Activated CD4-positive, alpha-beta T cell treated with anti-CD3 and anti-CD28 coated beads, Interleukin-2, amount 10 ng/mL, durations not matched to agents 24 days and 14 days (primary cell): ENCODE results near the gene ASB15. TPM values are rescaled to one million over a fixed set of nuclear protein-coding genes. Genes with fewer than 3 reads are reported as not detected.
"Not testable (repeated sequence)": the region's sequence is repeated elsewhere in the genome, so short reads cannot be mapped to it uniquely, and the experiment has no call there.

Experiments used
- DNase-seq: peaks from one replicate; pipeline ENCODE4 v3.0.0; 2022
- H3K27ac Mint-ChIP-seq: one replicate; pipeline ENCODE4 v1.8.0; 2022; ENCODE audit warnings: mild to moderate bottlenecking, mixed read lengths
- H3K27me3 Mint-ChIP-seq: one replicate; pipeline ENCODE4 v1.8.0; 2022; ENCODE audit warnings: mixed read lengths
- H3K36me3 Mint-ChIP-seq: one replicate; pipeline ENCODE4 v1.8.0; 2022; ENCODE audit warnings: low read depth, mild to moderate bottlenecking, mixed read lengths
- H3K4me1 Mint-ChIP-seq: one replicate; pipeline ENCODE4 v1.8.0; 2021; ENCODE audit warnings: mixed read lengths
- H3K4me3 Mint-ChIP-seq: one replicate; pipeline ENCODE4 v1.8.0; 2022; ENCODE audit warnings: mild to moderate bottlenecking, moderate library complexity, mixed read lengths
- H3K9me3 Mint-ChIP-seq: one replicate; pipeline ENCODE4 v1.8.0; 2021; ENCODE audit warnings: mixed read lengths
- intact Hi-C: fragments of 100-400 bp; cut with micrococcal nuclease; formaldehyde crosslinking; loops from one replicate; pipeline ENCODE4 v1.15.1; 2023
- total RNA-seq: library from RNA; stranded (reverse); gene quantifications from 2 replicates; pipeline ENCODE4 v1.2.3, GENCODE V29; 2022

Gene ASB15
- total RNA-seq, 1 donor from 2014 or later: not detected

GRCh38 chr7:123634011-123634573, 32.5 kb downstream of the ASB15 start:
- DNase-seq, H3K36me3 Mint-ChIP-seq, H3K9me3 Mint-ChIP-seq, intact Hi-C loops, H3K4me3 Mint-ChIP-seq, H3K27ac Mint-ChIP-seq, H3K4me1 Mint-ChIP-seq: not testable (repeated sequence)
- H3K27me3 Mint-ChIP-seq: peaks cover 24% of the 10 kb centered on the region

- intact Hi-C loops: no loop called here
Observed at GRCh38 chr7:123635551-123636359, 34.1 kb downstream of the ASB15 start.

GRCh38 chr7:123637203-123637602, 35.6 kb downstream of the ASB15 start:
- H3K4me3 Mint-ChIP-seq: no peak overlapping the region
- H3K9me3 Mint-ChIP-seq: no peaks in the 10 kb centered on the region
- intact Hi-C loops: no loop called here
- no peaks in the 10 kb centered on the region for H3K4me1 Mint-ChIP-seq
- no peak for DNase-seq
- no peak overlapping the region for H3K27ac Mint-ChIP-seq
- no peaks in the 10 kb centered on the region for H3K36me3 Mint-ChIP-seq
- H3K27me3 Mint-ChIP-seq: peaks cover 25% of the 10 kb centered on the region

More at GRCh38 chr7:123635551-123636359, 34.1 kb downstream of the ASB15 start:
- Mint-ChIP-seq H3K9me3 (no peaks in the 10 kb centered on the region), H3K36me3 (no peaks in the 10 kb centered on the region), H3K4me1 (no peaks in the 10 kb centered on the region), H3K4me3 (no peak overlapping the region), H3K27ac (no peak overlapping the region), H3K27me3 (peaks cover 23% of the 10 kb centered on the region)
- DNase-seq: no peak

GRCh38 chr7:123637878-123638277, 36.3 kb downstream of the ASB15 start:
- H3K27me3 Mint-ChIP-seq: peaks cover 25% of the 10 kb centered on the region
- no peaks in the 10 kb centered on the region for H3K4me1 Mint-ChIP-seq
- no peak for DNase-seq
- intact Hi-C loops: no loop called here
- no peak overlapping the region for H3K27ac Mint-ChIP-seq
- H3K36me3 Mint-ChIP-seq: no peaks in the 10 kb centered on the region
- no peaks in the 10 kb centered on the region for H3K9me3 Mint-ChIP-seq
- H3K4me3 Mint-ChIP-seq: no peak overlapping the region

- H3K36me3 Mint-ChIP-seq: no peaks in the 10 kb centered on the region
- no peaks in the 10 kb centered on the region for H3K9me3 Mint-ChIP-seq
- H3K4me1 Mint-ChIP-seq: no peaks in the 10 kb centered on the region
- intact Hi-C loops: no loop called here
- H3K27me3 Mint-ChIP-seq: peaks cover 38% of the 10 kb centered on the region
- no peak overlapping the region for H3K4me3 Mint-ChIP-seq
- no peak overlapping the region for H3K27ac Mint-ChIP-seq
- no peak for DNase-seq
Observed at GRCh38 chr7:123639631-123640030, 38.0 kb downstream of the ASB15 start.

GRCh38 chr7:123640583-123640982, 39.0 kb downstream of the ASB15 start:
- Mint-ChIP-seq H3K4me3 (no peak overlapping the region), H3K27me3 (peaks cover 39% of the 10 kb centered on the region), H3K27ac (no peak overlapping the region), H3K9me3 (no peaks in the 10 kb centered on the region), H3K4me1 (no peaks in the 10 kb centered on the region), H3K36me3 (no peaks in the 10 kb centered on the region)
- DNase-seq: no peak
- intact Hi-C loops: no loop called here

GRCh38 chr7:123641901-123642300, 40.3 kb downstream of the ASB15 start:
- no peaks in the 10 kb centered on the region for H3K4me1 Mint-ChIP-seq
- no peak for DNase-seq
- intact Hi-C loops: no loop called here
- no peaks in the 10 kb centered on the region for H3K36me3 Mint-ChIP-seq
- no peak overlapping the region for H3K27ac Mint-ChIP-seq
- H3K9me3 Mint-ChIP-seq: no peaks in the 10 kb centered on the region
- no peak overlapping the region for H3K4me3 Mint-ChIP-seq
- H3K27me3 Mint-ChIP-seq: peaks cover 40% of the 10 kb centered on the region

GRCh38 chr7:123643495-123644441, 42.1 kb downstream of the ASB15 start:
- H3K9me3 Mint-ChIP-seq: no peaks in the 10 kb centered on the region
- H3K27me3 Mint-ChIP-seq: peaks cover 28% of the 10 kb centered on the region
- intact Hi-C loops: no loop called here
- no peak for DNase-seq
- H3K4me3 Mint-ChIP-seq: no peak overlapping the region
- H3K4me1 Mint-ChIP-seq: no peaks in the 10 kb centered on the region
- H3K27ac Mint-ChIP-seq: no peak overlapping the region
- H3K36me3 Mint-ChIP-seq: no peaks in the 10 kb centered on the region

- intact Hi-C loops: no loop called here
- DNase-seq: no peak
- Mint-ChIP-seq H3K4me1 (no peaks in the 10 kb centered on the region), H3K36me3 (no peaks in the 10 kb centered on the region), H3K27me3 (peaks cover 26% of the 10 kb centered on the region), H3K27ac (no peak overlapping the region), H3K4me3 (no peak overlapping the region), H3K9me3 (no peaks in the 10 kb centered on the region)
Observed at GRCh38 chr7:123645516-123645915, 43.9 kb downstream of the ASB15 start.

GRCh38 chr7:123647106-123647730, 45.6 kb downstream of the ASB15 start:
- no peak for DNase-seq
- intact Hi-C loops: no loop called here
- no peaks in the 10 kb centered on the region for H3K4me1 Mint-ChIP-seq
- no peak overlapping the region for H3K27ac Mint-ChIP-seq
- H3K27me3 Mint-ChIP-seq: peaks cover 24% of the 10 kb centered on the region
- no peak overlapping the region for H3K4me3 Mint-ChIP-seq
- no peaks in the 10 kb centered on the region for H3K9me3 Mint-ChIP-seq
- no peaks in the 10 kb centered on the region for H3K36me3 Mint-ChIP-seq

GRCh38 chr7:123649964-123650363, 48.3 kb downstream of the ASB15 start:
- no peak overlapping the region for H3K4me3 Mint-ChIP-seq
- no peaks in the 10 kb centered on the region for H3K9me3 Mint-ChIP-seq
- peaks cover 9% of the 10 kb centered on the region for H3K27me3 Mint-ChIP-seq
- H3K36me3 Mint-ChIP-seq: no peaks in the 10 kb centered on the region
- no peaks in the 10 kb centered on the region for H3K4me1 Mint-ChIP-seq
- DNase-seq: no peak
- intact Hi-C loops: no loop called here
- no peak overlapping the region for H3K27ac Mint-ChIP-seq

GRCh38 chr7:123650595-123650994, 49.0 kb downstream of the ASB15 start:
- Mint-ChIP-seq H3K4me3 (no peak overlapping the region), H3K36me3 (no peaks in the 10 kb centered on the region), H3K4me1 (no peaks in the 10 kb centered on the region), H3K9me3 (no peaks in the 10 kb centered on the region), H3K27ac (no peak overlapping the region), H3K27me3 (peaks cover 7% of the 10 kb centered on the region)
- no peak for DNase-seq
- intact Hi-C loops: no loop called here

GRCh38 chr7:123652406-123652805, 50.8 kb downstream of the ASB15 start:
- H3K4me1 Mint-ChIP-seq: no peaks in the 10 kb centered on the region
- H3K27ac Mint-ChIP-seq: no peak overlapping the region
- intact Hi-C loops: no loop called here
- no peaks in the 10 kb centered on the region for H3K9me3 Mint-ChIP-seq
- H3K36me3 Mint-ChIP-seq: no peaks in the 10 kb centered on the region
- DNase-seq: no peak
- no peak overlapping the region for H3K4me3 Mint-ChIP-seq
- H3K27me3 Mint-ChIP-seq: peaks cover 3% of the 10 kb centered on the region
